NCI-H2196 treated with DMSO at 0.1 percent for 48 hours (cell line): ENCODE results near the gene RGS17.
A peak's percentile ranks its signal among the peaks of the same experiment; 100 is the strongest.
"Not testable (repeated sequence)": the region's sequence is repeated elsewhere in the genome, so short reads cannot be mapped to it uniquely, and the experiment has no call there.

ENCODE experiments used
- DNase-seq: peaks from one replicate; lab custom pipeline; 2025; ENCODE audit not compliant: unreplicated experiment; lab: John Stamatoyannopoulos, UW

The RGS17 gene

GRCh38 chr6:153043719-153044118 is 87.4 kb downstream of the RGS17 start:
- DNase-seq: peak; percentile 80

GRCh38 chr6:153038378-153039057 is 92.6 kb downstream of the RGS17 start:
- no peak for DNase-seq

DNA sequence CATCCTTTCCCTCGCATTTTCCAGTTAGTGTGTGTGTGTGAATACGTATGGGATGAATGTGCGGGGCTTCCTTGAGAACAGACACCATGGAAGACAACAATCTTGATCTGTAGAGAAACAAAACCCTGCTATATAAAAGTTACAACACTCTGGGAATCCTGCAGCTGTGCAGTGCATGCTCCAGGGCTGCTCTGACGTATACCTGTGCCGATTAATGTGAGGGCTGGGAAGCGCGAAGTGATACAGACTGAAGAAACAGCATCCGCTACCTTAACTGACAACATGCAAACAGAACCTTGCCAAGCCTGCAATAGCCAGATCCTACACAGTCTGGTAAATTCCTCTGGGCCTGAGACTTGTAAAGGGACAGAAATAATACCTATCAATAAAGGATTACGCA is 96.9 kb downstream of the RGS17 start:
- DNase-seq: no peak

- DNase-seq: peak; percentile 11
Observed at GRCh38 chr6:153032255-153032882, 98.7 kb downstream of the RGS17 start.

DNA sequence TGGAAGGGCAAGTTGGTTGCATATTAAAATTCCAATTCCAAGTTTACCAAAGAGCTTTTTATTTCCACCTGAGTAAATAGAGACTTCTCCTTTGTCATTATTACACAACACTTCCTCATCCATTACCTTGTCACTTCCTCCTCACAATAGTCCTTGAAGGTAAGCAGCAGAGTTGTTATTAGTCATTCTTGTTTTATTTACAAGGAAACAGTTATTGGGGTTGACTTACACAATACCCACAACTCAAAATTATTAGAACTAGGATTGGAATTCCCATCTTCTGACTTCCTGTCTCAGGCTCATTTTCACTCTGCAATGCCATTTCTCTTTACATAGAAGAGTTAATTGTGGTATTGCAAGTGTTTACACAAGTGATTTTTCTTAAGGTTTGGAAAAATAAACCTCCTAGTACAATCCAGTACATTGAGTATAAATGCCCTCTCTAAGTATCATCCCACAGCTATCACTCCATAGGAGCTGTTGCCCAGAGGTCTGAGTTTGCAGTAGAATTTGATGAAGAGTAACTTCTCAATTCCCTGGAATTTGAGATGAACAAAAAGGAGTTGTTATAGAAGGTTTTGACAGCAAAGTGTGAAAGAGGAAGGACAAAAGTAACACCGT is 99.6 kb downstream of the RGS17 start:
- no peak for DNase-seq

- no peak for DNase-seq
Observed at GRCh38 chr6:153028963-153029362, 102.1 kb downstream of the RGS17 start.

- no peak for DNase-seq
Observed at GRCh38 chr6:153028286-153028685, 102.8 kb downstream of the RGS17 start.

GRCh38 chr6:153027480-153027879 is 103.6 kb downstream of the RGS17 start:
- DNase-seq: no peak

GRCh38 chr6:153024709-153025017 is 106.4 kb downstream of the RGS17 start:
- no peak for DNase-seq

GRCh38 chr6:153023977-153024708 is 106.9 kb downstream of the RGS17 start:
- peak; percentile 53 for DNase-seq

DNA sequence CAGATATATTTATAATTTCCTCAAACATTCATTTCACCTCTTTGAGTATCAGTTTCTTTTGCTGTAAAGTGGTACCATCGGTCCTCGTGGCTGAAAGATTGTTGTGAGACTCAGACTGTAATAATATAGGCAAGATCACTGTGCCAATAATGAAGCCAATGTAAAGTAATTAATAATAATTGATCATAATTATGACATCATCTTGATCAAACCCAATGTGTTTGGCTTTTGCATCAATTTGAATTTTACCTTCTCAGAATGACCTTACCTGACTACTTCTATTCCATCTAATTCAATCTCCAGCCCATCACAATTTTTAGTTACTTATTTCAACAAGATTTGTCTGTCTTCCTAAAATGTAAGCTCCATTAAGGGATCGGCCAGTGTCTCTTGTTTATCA is 112.7 kb downstream of the RGS17 start:
- DNase-seq: no peak

DNA sequence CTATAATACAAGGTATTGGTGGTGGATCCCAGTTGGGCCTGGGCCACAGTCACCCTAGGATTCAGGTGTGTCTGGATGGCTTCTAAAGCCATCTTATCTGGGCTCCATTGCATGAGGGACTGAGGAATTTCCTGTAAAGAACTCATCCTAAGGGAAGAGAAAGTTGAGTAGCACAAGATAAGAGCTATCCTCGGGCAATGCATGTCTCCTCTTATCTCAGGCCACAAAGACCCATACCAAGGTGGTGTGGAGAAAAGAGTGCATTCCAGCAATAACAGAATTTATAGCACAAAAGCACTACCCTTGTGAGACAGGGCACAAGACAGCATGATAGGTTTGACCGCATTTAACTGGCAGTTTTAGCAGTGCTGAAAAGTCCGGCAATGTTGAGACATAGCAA is 114.2 kb downstream of the RGS17 start:
- no peak for DNase-seq

GRCh38 chr6:153015094-153015640 is 115.9 kb downstream of the RGS17 start:
- no peak for DNase-seq

DNA sequence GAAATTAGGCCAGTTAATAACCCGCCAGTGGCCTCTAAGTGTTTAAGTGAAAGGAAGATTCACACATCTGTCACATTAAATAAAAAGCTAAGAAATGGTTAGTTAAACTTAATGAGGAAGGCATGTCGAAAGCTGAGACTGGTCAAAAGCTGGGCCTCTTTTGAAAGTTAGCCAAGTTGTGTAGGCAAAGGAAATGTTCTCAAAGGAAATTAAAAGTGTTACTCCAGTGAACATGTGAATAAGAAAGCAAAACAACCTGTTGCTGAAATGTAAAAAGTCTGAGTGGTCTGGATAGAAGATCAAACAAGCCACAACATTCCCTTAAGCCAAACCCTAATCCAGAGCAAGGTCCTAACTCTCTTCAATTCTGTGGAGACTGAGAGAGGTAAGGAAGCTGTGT is 117.6 kb downstream of the RGS17 start:
- DNase-seq: no peak

DNA sequence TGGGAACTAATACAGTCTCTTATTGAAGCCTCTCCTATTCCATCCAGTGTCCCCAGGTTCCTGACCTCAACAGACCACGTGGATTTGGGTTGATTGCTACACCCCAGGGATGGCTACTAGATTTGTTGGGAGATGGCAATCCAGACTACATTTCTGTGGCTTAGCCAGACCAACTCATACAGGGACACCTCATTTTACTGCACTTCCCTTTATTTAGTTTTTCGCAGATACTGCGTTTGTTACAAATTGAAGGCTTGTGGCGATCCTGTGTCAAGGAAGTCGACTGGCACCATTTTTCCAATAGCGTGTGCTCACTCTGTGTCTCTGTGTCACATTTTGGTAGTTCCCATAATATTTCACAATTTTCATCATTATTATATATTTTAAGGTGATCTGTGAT is 118.2 kb downstream of the RGS17 start:
- DNase-seq: no peak

- no peak for DNase-seq
Observed at GRCh38 chr6:153003366-153003690, 127.8 kb downstream of the RGS17 start.

GRCh38 chr6:153002613-153003365 is 128.3 kb downstream of the RGS17 start, which contains the start of gene MTRF1L:
Gene MTRF1L (minus strand): TSS chr6:153002709. CDS start chr6:153002685, 24 bp downstream.
- peak; percentile 92 for DNase-seq

DNA sequence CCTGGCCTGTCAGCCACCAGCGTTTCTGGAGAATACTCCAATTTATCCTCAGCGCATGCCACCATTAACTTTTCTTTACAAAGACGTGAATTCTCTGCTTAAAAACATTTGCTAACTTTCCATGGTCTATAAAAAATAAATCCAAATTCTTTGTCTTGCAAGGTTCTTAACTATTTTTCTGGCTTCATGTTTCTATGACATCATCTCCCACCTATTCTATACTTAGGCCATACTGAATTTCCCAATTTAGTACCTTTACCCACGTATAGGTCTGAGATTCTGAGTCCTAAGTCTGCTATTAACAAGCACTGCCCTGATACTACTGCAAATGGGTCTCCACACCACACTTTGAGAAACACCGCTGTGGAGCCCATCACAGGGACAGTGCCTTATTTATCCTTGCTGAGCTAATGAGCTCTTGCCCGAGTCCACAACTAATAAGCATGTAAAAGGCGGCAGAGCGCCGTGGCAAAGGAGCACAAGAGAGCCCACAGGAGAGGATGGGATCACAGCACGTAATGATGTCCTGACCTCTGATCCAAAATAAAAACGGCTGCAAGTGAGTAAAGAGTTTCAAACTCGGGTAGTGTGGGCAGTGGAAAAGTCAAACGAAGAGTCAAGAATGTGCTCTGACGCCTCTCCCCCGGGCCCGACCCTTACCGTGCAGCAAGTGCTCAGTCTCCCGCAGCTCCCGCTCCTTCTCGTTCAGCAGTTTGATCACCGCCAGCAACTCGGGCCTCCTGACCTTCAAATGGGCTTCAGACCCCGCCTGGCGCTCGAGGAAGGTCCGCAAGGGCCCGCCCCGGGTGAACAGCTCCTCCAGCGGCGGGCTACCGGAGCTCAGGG is 129.1 kb downstream of the RGS17 start:
- DNase-seq: no peak

- DNase-seq: not testable (repeated sequence)
Observed at GRCh38 chr6:153000790-153001189, 130.3 kb downstream of the RGS17 start.

DNA sequence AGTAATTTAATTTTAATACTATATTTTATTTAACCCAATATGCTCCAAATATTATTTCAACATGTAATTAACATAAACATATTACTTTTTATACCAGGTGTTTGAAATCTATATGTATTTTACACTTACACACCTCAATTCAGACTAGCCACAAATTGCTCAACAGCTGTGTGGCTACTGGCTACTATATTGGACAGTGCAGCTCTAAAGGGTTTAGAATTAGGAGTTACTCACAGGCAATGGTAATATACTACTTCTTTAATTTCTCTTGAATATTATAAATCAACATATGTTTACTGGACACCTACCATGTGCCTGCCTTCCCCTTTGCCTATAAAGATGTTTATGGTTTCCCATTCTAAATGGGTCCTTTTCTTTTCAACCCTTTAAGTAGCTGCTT is 130.8 kb downstream of the RGS17 start:
- DNase-seq: no peak
